ENCODE measurements around the gene ATP6V0D1. TPM values are rescaled to one million over a fixed set of nuclear protein-coding genes. Genes with fewer than 3 reads are reported as not detected.

The ATP6V0D1 gene
- polyA plus RNA-seq, 4 donors = 98.8 to 158 (median 137) TPM

DNA sequence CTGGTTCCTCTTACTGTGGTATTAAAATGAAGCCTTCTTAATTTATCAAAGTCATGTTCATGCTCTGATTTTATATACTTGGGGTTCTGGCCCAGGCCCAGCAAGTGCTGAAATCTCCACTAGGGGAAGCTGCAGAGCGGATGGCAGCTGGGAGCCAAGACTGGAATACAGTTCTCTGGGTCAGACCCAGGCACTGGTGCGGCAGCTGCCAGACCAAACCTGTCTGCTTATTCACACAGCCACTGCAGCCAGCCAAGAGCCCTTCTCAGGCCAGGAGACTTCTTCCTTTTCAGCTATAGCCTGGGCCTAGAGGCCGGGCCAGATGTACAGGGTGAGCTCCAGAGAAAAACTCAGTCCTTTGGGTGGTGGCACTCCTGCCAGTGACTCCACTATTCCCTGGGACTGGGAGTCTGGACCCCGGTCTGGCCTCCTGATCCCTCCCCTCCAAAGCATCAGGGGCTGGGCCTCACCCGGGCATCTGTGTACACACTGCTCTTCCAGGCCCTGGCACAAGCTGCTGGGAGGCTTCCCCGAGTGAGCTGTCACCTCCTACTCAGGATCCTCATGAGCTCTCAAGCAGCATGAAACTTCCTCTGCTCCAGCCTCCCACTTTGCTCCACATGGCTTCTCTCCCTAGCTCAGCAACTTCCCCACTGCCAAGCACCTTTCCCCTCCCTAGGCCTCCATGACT lies 24.4 kb downstream of the ATP6V0D1 start:
- WGBS, 3 donors = 17 to 55% (median 37%) methylated on average over 6 of the region's 6 CpGs
- Histone ChIP-seq H3K4me3 (ENCODE audit: low read depth in 1 of 3, low read length in 3 of 3) (no peak overlapping the region), H3K27me3 (ENCODE audit: control insufficient read depth in 3 of 3, insufficient read depth in 3 of 3, low read length in 3 of 3) (no peaks in the 10 kb centered on the region), H3K9me3 (ENCODE audit: control insufficient read depth in 2 of 2, insufficient read depth in 1 of 2, low read depth in 1 of 2, low read length in 1 of 2) (no peaks in the 10 kb centered on the region), H3K36me3 (ENCODE audit: control insufficient read depth in 3 of 3, insufficient read depth in 2 of 3, low read depth in 1 of 3, low read length in 3 of 3) (peaks cover 0 to 91% (median 2%) of the 10 kb centered on the region in 3 donors), H3K27ac (ENCODE audit: low read depth in 1 of 3, low read length in 2 of 3) (peak overlapping the region in 2 of 3 donors; percentile 99 to 100), H3K4me1 (ENCODE audit: control insufficient read depth in 3 of 3, insufficient read depth in 2 of 3, low read depth in 1 of 3, low read length in 2 of 3) (peaks cover 10 to 54% (median 27%) of the 10 kb centered on the region in 3 donors)
- FAIRE-seq (no peak), DNase-seq (peak in 1 of 2 donors; percentile 80)

DNA sequence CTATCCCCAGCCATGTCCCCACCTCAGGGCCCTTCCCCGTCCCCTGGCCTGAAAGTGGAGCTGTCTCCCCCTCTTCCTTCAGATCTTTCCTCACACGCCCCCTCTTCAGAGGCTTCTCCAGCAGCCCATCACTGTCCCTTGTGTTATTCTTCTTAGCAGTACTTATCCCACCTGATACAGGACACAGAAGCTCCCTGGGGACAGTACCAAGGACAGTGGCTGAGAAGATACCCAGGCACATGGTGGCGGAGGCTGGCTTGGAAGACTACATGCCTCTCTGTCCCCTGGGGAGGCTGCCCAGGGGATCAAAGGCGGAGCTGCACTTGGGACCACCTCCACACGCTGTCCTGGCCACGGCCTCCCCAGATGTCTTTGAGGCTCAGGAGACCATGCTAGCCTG lies 26.1 kb downstream of the ATP6V0D1 start:
- Histone ChIP-seq H3K27ac (ENCODE audit: low read depth in 1 of 3, low read length in 2 of 3) (peak overlapping the region in 1 of 3 donors; percentile 34), H3K27me3 (ENCODE audit: control insufficient read depth in 3 of 3, insufficient read depth in 3 of 3, low read length in 3 of 3) (no peaks in the 10 kb centered on the region), H3K9me3 (ENCODE audit: control insufficient read depth in 2 of 2, insufficient read depth in 1 of 2, low read depth in 1 of 2, low read length in 1 of 2) (no peaks in the 10 kb centered on the region), H3K4me3 (ENCODE audit: low read depth in 1 of 3, low read length in 3 of 3) (no peak overlapping the region), H3K4me1 (ENCODE audit: control insufficient read depth in 3 of 3, insufficient read depth in 2 of 3, low read depth in 1 of 3, low read length in 2 of 3) (peaks cover 8 to 44% (median 20%) of the 10 kb centered on the region in 3 donors), H3K36me3 (ENCODE audit: control insufficient read depth in 3 of 3, insufficient read depth in 2 of 3, low read depth in 1 of 3, low read length in 3 of 3) (peaks cover 3 to 91% (median 5%) of the 10 kb centered on the region in 3 donors)
- FAIRE-seq (no peak), DNase-seq (no peak)
- 94 to 97% (median 95%) methylated on average over 6 of the region's 6 CpGs for WGBS, 3 donors

DNA sequence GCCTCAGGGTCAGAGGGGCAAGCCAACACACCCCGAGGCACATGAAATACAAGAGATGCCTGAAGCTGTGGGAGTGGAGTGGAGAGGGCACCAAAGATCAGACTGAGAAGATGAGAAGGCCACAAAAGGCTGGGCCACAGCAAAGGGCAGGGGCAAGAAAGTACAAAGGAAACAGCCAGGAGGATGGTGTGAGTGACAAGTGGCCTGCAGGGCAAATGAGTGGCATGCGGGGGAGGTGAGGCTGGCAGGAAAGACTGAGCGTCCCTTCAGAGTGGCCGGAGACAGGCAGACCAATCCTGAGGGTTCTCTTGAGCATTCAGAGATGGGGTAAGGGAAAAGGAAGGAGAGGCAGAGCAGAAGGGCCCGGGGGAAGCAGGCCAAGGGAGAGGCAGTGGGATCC lies 26.9 kb downstream of the ATP6V0D1 start:
- H3K27me3 ChIP-seq (ENCODE audit: control insufficient read depth in 3 of 3, insufficient read depth in 3 of 3, low read length in 3 of 3) = no peaks in the 10 kb centered on the region
- H3K27ac ChIP-seq (ENCODE audit: low read depth in 1 of 3, low read length in 2 of 3) = peak overlapping the region; percentile 14 to 46 (median 35)
- H3K4me3 ChIP-seq (ENCODE audit: low read depth in 1 of 3, low read length in 3 of 3) = no peak overlapping the region
- 76 to 88% (median 81%) methylated on average over 5 of the region's 5 CpGs for whole genome bisulfite sequencing, 3 donors
- H3K9me3 ChIP-seq (ENCODE audit: control insufficient read depth in 2 of 2, insufficient read depth in 1 of 2, low read depth in 1 of 2, low read length in 1 of 2) = no peaks in the 10 kb centered on the region
- peaks cover 11 to 44% (median 19%) of the 10 kb centered on the region in 3 donors for H3K4me1 ChIP-seq (ENCODE audit: control insufficient read depth in 3 of 3, insufficient read depth in 2 of 3, low read depth in 1 of 3, low read length in 2 of 3)
- FAIRE-seq (no peak), DNase-seq (no peak)
- H3K36me3 ChIP-seq (ENCODE audit: control insufficient read depth in 3 of 3, insufficient read depth in 2 of 3, low read depth in 1 of 3, low read length in 3 of 3) = peaks cover 3 to 91% (median 5%) of the 10 kb centered on the region in 3 donors

DNA sequence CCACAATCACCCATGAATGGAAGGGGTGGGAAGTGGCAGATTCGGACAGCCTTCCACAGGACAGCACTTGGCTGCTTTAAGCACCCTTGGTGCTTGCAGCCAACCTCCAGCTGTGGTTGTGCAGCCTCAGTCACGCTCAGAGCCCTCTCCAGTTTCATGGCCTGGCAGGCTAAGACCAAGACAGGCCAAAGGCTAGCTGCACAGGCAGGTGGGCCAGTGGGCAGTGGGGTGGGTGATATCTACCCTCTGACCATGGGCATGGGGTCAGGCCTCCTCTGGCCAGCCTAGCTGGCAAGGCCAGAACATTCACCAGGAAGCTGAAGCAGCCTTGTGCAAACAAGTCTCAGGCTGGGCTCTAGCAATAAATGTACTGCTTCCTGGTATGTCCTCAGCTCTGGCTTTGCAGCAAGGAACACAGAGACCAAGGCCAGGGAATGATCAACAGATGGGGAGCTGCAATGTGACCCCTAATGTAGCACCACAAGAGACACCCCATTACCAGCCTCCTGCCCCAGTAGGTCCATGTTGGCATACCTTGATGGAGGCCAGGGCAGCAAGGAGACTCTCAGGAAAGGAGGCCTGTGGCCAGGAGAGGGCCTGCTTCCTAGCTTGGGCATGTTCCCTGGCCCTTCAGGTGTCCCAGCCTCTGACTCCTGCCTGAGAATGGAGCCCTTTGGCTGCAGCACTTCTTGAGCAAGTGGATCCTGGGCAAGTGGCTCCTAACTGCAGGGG lies 29.1 kb downstream of the ATP6V0D1 start:
- DNase-seq (peak; percentile 66 to 84), FAIRE-seq (no peak)
- WGBS, 3 donors = 30 to 52% (median 46%) methylated on average over 2 of the region's 2 CpGs
- H3K27me3 ChIP-seq (ENCODE audit: control insufficient read depth in 3 of 3, insufficient read depth in 3 of 3, low read length in 3 of 3) = no peaks in the 10 kb centered on the region
- H3K9me3 ChIP-seq (ENCODE audit: control insufficient read depth in 2 of 2, insufficient read depth in 1 of 2, low read depth in 1 of 2, low read length in 1 of 2) = no peaks in the 10 kb centered on the region
- peak overlapping the region; percentile 66 to 89 (median 72) for H3K27ac ChIP-seq (ENCODE audit: low read depth in 1 of 3, low read length in 2 of 3)
- H3K36me3 ChIP-seq (ENCODE audit: control insufficient read depth in 3 of 3, insufficient read depth in 2 of 3, low read depth in 1 of 3, low read length in 3 of 3) = peaks cover 3 to 88% (median 7%) of the 10 kb centered on the region in 3 donors
- H3K4me3 ChIP-seq (ENCODE audit: low read depth in 1 of 3, low read length in 3 of 3) = no peak overlapping the region
- H3K4me1 ChIP-seq (ENCODE audit: control insufficient read depth in 3 of 3, insufficient read depth in 2 of 3, low read depth in 1 of 3, low read length in 2 of 3) = peaks cover 20 to 57% (median 29%) of the 10 kb centered on the region in 3 donors

DNA sequence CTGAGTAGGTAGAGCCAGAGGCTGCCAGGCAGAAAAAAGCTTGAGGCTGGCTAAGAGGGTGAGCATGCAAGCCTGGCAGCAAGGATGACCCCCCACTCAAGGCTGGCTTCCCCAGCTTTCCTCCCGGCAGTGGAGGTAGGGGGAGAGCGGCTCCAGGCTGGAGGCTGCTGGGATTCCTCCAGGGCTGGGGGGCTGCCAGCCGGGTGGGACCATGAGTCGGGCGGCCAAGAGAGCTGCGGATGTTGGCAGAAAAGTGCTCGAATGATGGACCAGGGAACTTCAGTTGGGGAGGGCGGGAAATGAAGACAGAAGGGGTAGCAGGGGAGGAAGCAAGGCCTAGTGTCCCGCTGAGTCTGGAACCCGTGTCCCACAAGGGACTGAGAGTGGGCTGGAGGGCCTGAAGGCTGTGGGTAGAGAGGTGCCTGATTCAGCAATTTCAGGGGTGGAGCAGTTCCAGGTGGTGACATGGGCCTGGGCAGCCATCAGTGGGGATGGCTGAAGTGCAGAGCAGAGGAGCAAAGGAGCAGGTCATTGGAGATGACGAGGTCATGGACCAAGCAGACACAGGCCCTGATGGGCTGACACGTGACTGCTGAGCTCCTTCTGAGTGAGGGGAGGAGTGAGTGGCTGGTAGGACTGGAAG lies 29.8 kb downstream of the ATP6V0D1 start:
- peaks cover 3 to 89% (median 9%) of the 10 kb centered on the region in 3 donors for H3K36me3 ChIP-seq (ENCODE audit: control insufficient read depth in 3 of 3, insufficient read depth in 2 of 3, low read depth in 1 of 3, low read length in 3 of 3)
- peaks cover 22 to 64% (median 36%) of the 10 kb centered on the region in 3 donors for H3K4me1 ChIP-seq (ENCODE audit: control insufficient read depth in 3 of 3, insufficient read depth in 2 of 3, low read depth in 1 of 3, low read length in 2 of 3)
- FAIRE-seq = no peak
- no peak overlapping the region for H3K4me3 ChIP-seq (ENCODE audit: low read depth in 1 of 3, low read length in 3 of 3)
- no peaks in the 10 kb centered on the region for H3K27me3 ChIP-seq (ENCODE audit: control insufficient read depth in 3 of 3, insufficient read depth in 3 of 3, low read length in 3 of 3)
- H3K27ac ChIP-seq (ENCODE audit: low read depth in 1 of 3, low read length in 2 of 3) = peak overlapping the region; percentile 66 to 89 (median 72)
- WGBS, 3 donors = 77 to 88% (median 84%) methylated on average over 7 to 12 of the region's 12 CpGs
- H3K9me3 ChIP-seq (ENCODE audit: control insufficient read depth in 2 of 2, insufficient read depth in 1 of 2, low read depth in 1 of 2, low read length in 1 of 2) = no peaks in the 10 kb centered on the region
- DNase-seq = no peak

DNA sequence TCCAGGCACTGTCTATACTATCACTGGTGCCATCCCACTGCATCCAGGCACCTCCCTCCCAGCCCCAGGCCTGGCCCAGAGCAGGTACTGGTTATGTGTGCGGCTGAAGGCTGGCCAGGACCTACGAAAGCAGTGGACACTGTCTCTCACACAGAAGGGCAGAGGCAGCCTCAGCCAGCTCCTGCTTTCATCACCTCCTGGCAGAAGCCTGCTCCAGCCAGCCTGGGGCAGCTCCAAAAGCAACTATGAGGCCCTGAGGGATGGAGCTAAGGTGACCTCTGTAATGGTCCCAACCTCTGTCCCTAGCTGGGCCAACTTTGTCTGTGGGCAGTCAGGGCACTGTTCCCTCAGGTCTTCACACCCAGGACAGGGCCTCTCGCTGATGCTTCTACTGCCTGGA lies 31.2 kb downstream of the ATP6V0D1 start:
- DNase-seq (no peak), FAIRE-seq (no peak)
- Histone ChIP-seq H3K4me3 (ENCODE audit: low read depth in 1 of 3, low read length in 3 of 3) (no peak overlapping the region), H3K36me3 (ENCODE audit: control insufficient read depth in 3 of 3, insufficient read depth in 2 of 3, low read depth in 1 of 3, low read length in 3 of 3) (peaks cover 3 to 95% (median 9%) of the 10 kb centered on the region in 3 donors), H3K4me1 (ENCODE audit: control insufficient read depth in 3 of 3, insufficient read depth in 2 of 3, low read depth in 1 of 3, low read length in 2 of 3) (peaks cover 22 to 77% (median 34%) of the 10 kb centered on the region in 3 donors), H3K27me3 (ENCODE audit: control insufficient read depth in 3 of 3, insufficient read depth in 3 of 3, low read length in 3 of 3) (no peaks in the 10 kb centered on the region), H3K9me3 (ENCODE audit: control insufficient read depth in 2 of 2, insufficient read depth in 1 of 2, low read depth in 1 of 2, low read length in 1 of 2) (no peaks in the 10 kb centered on the region), H3K27ac (ENCODE audit: low read depth in 1 of 3, low read length in 2 of 3) (peak overlapping the region in 2 of 3 donors; percentile 22 to 96)
- 83 to 89% (median 87%) methylated on average over 3 of the region's 3 CpGs for WGBS, 3 donors

DNA sequence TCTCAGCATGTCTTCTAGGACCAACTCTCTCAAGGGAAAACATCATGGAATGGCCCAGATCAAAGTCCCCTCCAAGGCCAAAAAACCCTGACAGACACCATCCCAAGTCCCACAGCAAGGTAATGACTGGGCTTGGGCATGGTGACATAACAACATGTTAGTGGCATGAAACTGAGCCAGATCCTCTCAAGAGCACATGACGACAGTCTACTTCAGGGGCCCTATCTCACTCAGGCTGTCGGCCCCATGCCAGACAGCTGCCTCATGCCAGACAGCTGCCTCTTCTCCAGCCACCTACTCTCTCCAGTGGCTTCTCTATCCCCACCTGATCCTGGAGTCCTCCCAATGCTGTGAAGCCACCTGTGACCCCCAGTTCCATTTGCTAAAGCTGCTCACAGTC lies 31.6 kb downstream of the ATP6V0D1 start:
- Histone ChIP-seq H3K36me3 (ENCODE audit: control insufficient read depth in 3 of 3, insufficient read depth in 2 of 3, low read depth in 1 of 3, low read length in 3 of 3) (peaks cover 3 to 96% (median 11%) of the 10 kb centered on the region in 3 donors), H3K9me3 (ENCODE audit: control insufficient read depth in 2 of 2, insufficient read depth in 1 of 2, low read depth in 1 of 2, low read length in 1 of 2) (no peaks in the 10 kb centered on the region), H3K4me1 (ENCODE audit: control insufficient read depth in 3 of 3, insufficient read depth in 2 of 3, low read depth in 1 of 3, low read length in 2 of 3) (peaks cover 22 to 76% (median 34%) of the 10 kb centered on the region in 3 donors), H3K27me3 (ENCODE audit: control insufficient read depth in 3 of 3, insufficient read depth in 3 of 3, low read length in 3 of 3) (no peaks in the 10 kb centered on the region), H3K4me3 (ENCODE audit: low read depth in 1 of 3, low read length in 3 of 3) (no peak overlapping the region), H3K27ac (ENCODE audit: low read depth in 1 of 3, low read length in 2 of 3) (peak overlapping the region; percentile 54 to 96 (median 78))
- DNase-seq (peak; percentile 31 to 54), FAIRE-seq (no peak)
- WGBS, 3 donors = 30 to 48% (median 42%) methylated on average over 2 of the region's 2 CpGs

DNA sequence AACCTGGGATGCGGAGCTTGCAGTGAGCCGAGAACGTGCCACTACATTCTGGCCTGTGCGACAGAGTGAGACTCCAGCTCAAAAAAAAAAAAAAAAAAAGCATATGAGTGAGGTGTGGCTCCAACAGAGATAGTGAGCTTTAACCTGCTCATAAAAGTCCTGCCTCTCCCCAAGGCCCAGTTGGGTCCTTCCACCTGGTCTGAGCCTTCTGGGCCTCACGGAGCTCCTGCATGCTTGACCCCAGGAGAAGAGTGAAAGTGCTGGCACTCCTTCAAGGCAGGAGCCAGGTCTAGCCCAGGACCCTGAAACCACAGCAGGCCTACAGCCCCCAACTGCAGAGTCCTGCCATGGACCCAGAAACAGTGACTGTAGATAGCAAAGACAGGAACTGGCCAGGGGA lies 32.4 kb downstream of the ATP6V0D1 start:
- Histone ChIP-seq H3K9me3 (ENCODE audit: control insufficient read depth in 2 of 2, insufficient read depth in 1 of 2, low read depth in 1 of 2, low read length in 1 of 2) (no peaks in the 10 kb centered on the region), H3K27ac (ENCODE audit: low read depth in 1 of 3, low read length in 2 of 3) (peak overlapping the region; percentile 54 to 96 (median 78)), H3K36me3 (ENCODE audit: control insufficient read depth in 3 of 3, insufficient read depth in 2 of 3, low read depth in 1 of 3, low read length in 3 of 3) (peaks cover 3 to 97% (median 11%) of the 10 kb centered on the region in 3 donors), H3K4me3 (ENCODE audit: low read depth in 1 of 3, low read length in 3 of 3) (no peak overlapping the region), H3K4me1 (ENCODE audit: control insufficient read depth in 3 of 3, insufficient read depth in 2 of 3, low read depth in 1 of 3, low read length in 2 of 3) (peaks cover 22 to 69% (median 32%) of the 10 kb centered on the region in 3 donors), H3K27me3 (ENCODE audit: control insufficient read depth in 3 of 3, insufficient read depth in 3 of 3, low read length in 3 of 3) (no peaks in the 10 kb centered on the region)
- FAIRE-seq (no peak), DNase-seq (peak; percentile 75 to 85)
- 18 to 72% (median 48%) methylated on average over 5 of the region's 5 CpGs for WGBS, 3 donors

Data from small intestine (tissue), 7 donors.